GM20000 (cell line): ENCODE measurements around the gene DSCAML1.

Experiments
- DNase-seq: peaks from one replicate; pipeline ENCODE4 v3.0.0; 2012; ENCODE audit warnings: low spot score
- CTCF ChIP-seq: IDR thresholded peaks from 2 replicates; pipeline ENCODE4 v1.5.1; 2012; ENCODE audit warnings: mild to moderate bottlenecking, control low read depth; ENCODE audit errors: extremely low read depth, missing control alignments

The DSCAML1 gene

GRCh38 chr11:117498791-117499190 is 298.2 kb downstream of the DSCAML1 start:
- DNase-seq = no peak

GRCh38 chr11:117497206-117497951 is 299.6 kb downstream of the DSCAML1 start:
- no peak for DNase-seq
- TF ChIP-seq CTCF = no peak

More at GRCh38 chr11:117498791-117499190, 298.2 kb downstream of the DSCAML1 start:
- no peak for TF ChIP-seq CTCF

- no peak for TF ChIP-seq CTCF
- DNase-seq = no peak
These were observed 301.7 kb downstream of the DSCAML1 start for GRCh38 chr11:117495357-117495756.

- TF ChIP-seq CTCF = no peak
- DNase-seq = no peak
These were observed 304.3 kb downstream of the DSCAML1 start for GRCh38 chr11:117492578-117493251.

- TF ChIP-seq CTCF = no peak
- no peak for DNase-seq
These were observed 306.1 kb downstream of the DSCAML1 start for GRCh38 chr11:117490911-117491310.

- TF ChIP-seq CTCF = no peak
- DNase-seq = no peak
These were observed 306.9 kb downstream of the DSCAML1 start for GRCh38 chr11:117489999-117490679.
